NAMALWA (cell line): ENCODE data around the gene PLB1.

ENCODE experiments used
- DNase-seq: peaks from one replicate; pipeline ENCODE4 v3.0.0-alpha.2; 2015; ENCODE audit warnings: low spot score

PLB1 gene

GRCh38 chr2:28495551-28496250, at the start of gene PLB1:
TSS of gene PLB1 (plus strand) at chr2:28496060. CDS start at chr2:28496115, 55 bp downstream.
- DNase-seq = no peak

- DNase-seq = no peak
These were observed 49.3 kb upstream of the PLB1 start for GRCh38 chr2:28446531-28446930.

GRCh38 chr2:28447086-28447485, 48.8 kb upstream of the PLB1 start:
- DNase-seq = no peak

- peak; percentile 3 for DNase-seq
These were observed 47.7 kb upstream of the PLB1 start for GRCh38 chr2:28447943-28448792.

GRCh38 chr2:28448793-28449100, 47.1 kb upstream of the PLB1 start:
- DNase-seq = no peak

GRCh38 chr2:28449126-28449487, 46.8 kb upstream of the PLB1 start:
- DNase-seq = no peak

- DNase-seq = no peak
These were observed 46.1 kb upstream of the PLB1 start for GRCh38 chr2:28449488-28450395.

- no peak for DNase-seq
These were observed 44.8 kb upstream of the PLB1 start for GRCh38 chr2:28450901-28451565.

- DNase-seq = no peak
These were observed 43.9 kb upstream of the PLB1 start for GRCh38 chr2:28451793-28452533.

GRCh38 chr2:28452534-28453081, 43.3 kb upstream of the PLB1 start:
- DNase-seq = peak; percentile 63

GRCh38 chr2:28453396-28453795, 42.5 kb upstream of the PLB1 start:
- no peak for DNase-seq

GRCh38 chr2:28454016-28454930, 41.6 kb upstream of the PLB1 start:
- DNase-seq = no peak

GRCh38 chr2:28457237-28457636, 38.6 kb upstream of the PLB1 start:
- DNase-seq = no peak

GRCh38 chr2:28461056-28461455, 34.8 kb upstream of the PLB1 start:
- no peak for DNase-seq

GRCh38 chr2:28462122-28462521, 33.7 kb upstream of the PLB1 start:
- no peak for DNase-seq

GRCh38 chr2:28463211-28463816, 32.5 kb upstream of the PLB1 start:
- no peak for DNase-seq

GRCh38 chr2:28463893-28464292, 32.0 kb upstream of the PLB1 start:
- no peak for DNase-seq

GRCh38 chr2:28465148-28465885, 30.5 kb upstream of the PLB1 start:
- no peak for DNase-seq

- DNase-seq = no peak
These were observed 26.6 kb upstream of the PLB1 start for GRCh38 chr2:28469304-28469703.
